ENCODE results near the gene ETV6.

The ETV6 gene

GRCh38 chr12:11807458-11807857, 158.0 kb downstream of the ETV6 start:
- Histone ChIP-seq H3K36me3 (ENCODE audit: insufficient read depth, low read length) (peaks cover 10% of the 10 kb centered on the region; the same call in 1 of the 2 replicates), H4K20me1 (ENCODE audit: insufficient read depth, low read length, poor library complexity, severe bottlenecking) (no peaks in the 10 kb centered on the region), H3K79me2 (ENCODE audit: insufficient read depth, low read length) (peaks cover 98% of the 10 kb centered on the region), H3K9me3 (ENCODE audit: insufficient read depth, low read depth, low read length) (no peaks in the 10 kb centered on the region), H2AFZ (ENCODE audit: low read length) (no peak overlapping the region), H3K9me2 (replicated peaks; ENCODE audit: low read depth, low read length) (no peaks in the 10 kb centered on the region), H3K4me3 (ENCODE audit: low read length, poor library complexity, severe bottlenecking) (no peak overlapping the region), H3K4me1 (ENCODE audit: insufficient read depth, low read length, poor library complexity, severe bottlenecking) (peaks cover 56% of the 10 kb centered on the region), H3K27me3 (ENCODE audit: insufficient read depth, low read length, poor library complexity, severe bottlenecking) (no peaks in the 10 kb centered on the region), H3F3A (ENCODE audit: low read depth) (no peaks in the 10 kb centered on the region), H3K4me2 (ENCODE audit: low read depth, low read length, poor library complexity, severe bottlenecking) (peak overlapping the region; percentile 41), H3K9ac (ENCODE audit: low read depth, low read length, poor library complexity, severe bottlenecking) (peak overlapping the region; percentile 64)
- TF ChIP-seq EZH2phosphoT487 (IDR thresholded peaks at IDR 0.05; ENCODE audit: borderline replicate concordance) = no peak
- TF ChIP-seq CTCF (conservative IDR thresholded peaks at IDR 0.05; ENCODE audit: low read length) = no peak

- Histone ChIP-seq H3K36me3 (ENCODE audit: insufficient read depth, low read length) (peaks cover 10% of the 10 kb centered on the region; the same call in 1 of the 2 replicates), H3K4me2 (ENCODE audit: low read depth, low read length, poor library complexity, severe bottlenecking) (no peak overlapping the region), H3K9ac (ENCODE audit: low read depth, low read length, poor library complexity, severe bottlenecking) (no peak overlapping the region), H3K9me2 (replicated peaks; ENCODE audit: low read depth, low read length) (no peaks in the 10 kb centered on the region), H3K4me3 (ENCODE audit: low read length, poor library complexity, severe bottlenecking) (no peak overlapping the region), H2AFZ (ENCODE audit: low read length) (no peak overlapping the region), H3K9me3 (ENCODE audit: insufficient read depth, low read depth, low read length) (no peaks in the 10 kb centered on the region), H3K4me1 (ENCODE audit: insufficient read depth, low read length, poor library complexity, severe bottlenecking) (peaks cover 62% of the 10 kb centered on the region), H3K27me3 (ENCODE audit: insufficient read depth, low read length, poor library complexity, severe bottlenecking) (no peaks in the 10 kb centered on the region), H3K79me2 (ENCODE audit: insufficient read depth, low read length) (peaks cover 95% of the 10 kb centered on the region), H4K20me1 (ENCODE audit: insufficient read depth, low read length, poor library complexity, severe bottlenecking) (no peaks in the 10 kb centered on the region), H3F3A (ENCODE audit: low read depth) (no peaks in the 10 kb centered on the region)
- no peak for TF ChIP-seq CTCF (conservative IDR thresholded peaks at IDR 0.05; ENCODE audit: low read length)
- no peak for TF ChIP-seq EZH2phosphoT487 (IDR thresholded peaks at IDR 0.05; ENCODE audit: borderline replicate concordance)
Observed at GRCh38 chr12:11808931-11809330, 159.5 kb downstream of the ETV6 start.

GRCh38 chr12:11810206-11810545, 160.7 kb downstream of the ETV6 start:
- TF ChIP-seq CTCF (conservative IDR thresholded peaks at IDR 0.05; ENCODE audit: low read length) (no peak), EZH2phosphoT487 (IDR thresholded peaks at IDR 0.05; ENCODE audit: borderline replicate concordance) (no peak)
- Histone ChIP-seq H3F3A (ENCODE audit: low read depth) (no peaks in the 10 kb centered on the region), H3K27me3 (ENCODE audit: insufficient read depth, low read length, poor library complexity, severe bottlenecking) (no peaks in the 10 kb centered on the region), H3K36me3 (ENCODE audit: insufficient read depth, low read length) (peaks cover 11% of the 10 kb centered on the region; the same call in 1 of the 2 replicates), H3K79me2 (ENCODE audit: insufficient read depth, low read length) (peaks cover 95% of the 10 kb centered on the region), H3K9me3 (ENCODE audit: insufficient read depth, low read depth, low read length) (no peaks in the 10 kb centered on the region), H2AFZ (ENCODE audit: low read length) (no peak overlapping the region), H3K4me1 (ENCODE audit: insufficient read depth, low read length, poor library complexity, severe bottlenecking) (peaks cover 64% of the 10 kb centered on the region), H3K4me3 (ENCODE audit: low read length, poor library complexity, severe bottlenecking) (no peak overlapping the region), H4K20me1 (ENCODE audit: insufficient read depth, low read length, poor library complexity, severe bottlenecking) (no peaks in the 10 kb centered on the region), H3K4me2 (ENCODE audit: low read depth, low read length, poor library complexity, severe bottlenecking) (no peak overlapping the region), H3K9ac (ENCODE audit: low read depth, low read length, poor library complexity, severe bottlenecking) (peak overlapping the region; percentile 73), H3K9me2 (replicated peaks; ENCODE audit: low read depth, low read length) (no peaks in the 10 kb centered on the region)
